Activated naive CD4-positive, alpha-beta T cell treated with anti-CD3 and anti-CD28 coated beads, Interleukin-2, amount 50 U/mL, for 24 hours (primary cell): ENCODE data around the gene NSMCE4A.
"Not testable (repeated sequence)": the region's sequence is repeated elsewhere in the genome, so short reads cannot be mapped to it uniquely, and the experiment has no call there.

ENCODE experiments used
- H3K27ac Mint-ChIP-seq: one replicate; pipeline ENCODE4 v1.8.0; 2021; ENCODE audit warnings: mild to moderate bottlenecking, mixed read lengths
- H3K27me3 Mint-ChIP-seq: one replicate; pipeline ENCODE4 v1.8.0; 2021; ENCODE audit warnings: mixed read lengths
- H3K36me3 Mint-ChIP-seq: one replicate; pipeline ENCODE4 v1.8.0; 2021; ENCODE audit warnings: mixed read lengths
- H3K4me1 Mint-ChIP-seq: one replicate; pipeline ENCODE4 v1.8.0; 2021; ENCODE audit warnings: mixed read lengths
- H3K4me3 Mint-ChIP-seq: one replicate; pipeline ENCODE4 v1.8.0; 2021; ENCODE audit warnings: mild to moderate bottlenecking, mixed read lengths
- H3K9me3 Mint-ChIP-seq: one replicate; pipeline ENCODE4 v1.8.0; 2021; ENCODE audit warnings: mixed read lengths

NSMCE4A gene

GRCh38 chr10:121974535-121975294 lies at the start of gene NSMCE4A:
TSS of gene NSMCE4A (minus strand) at chr10:121975217. CDS start at chr10:121975165, 52 bp downstream.
- Mint-ChIP-seq H3K4me1 (peaks cover 25% of the 10 kb centered on the region), H3K27me3 (no peaks in the 10 kb centered on the region), H3K36me3 (peaks cover 8% of the 10 kb centered on the region)

GRCh38 chr10:122023257-122023656 lies 48.2 kb upstream of the NSMCE4A start:
- H3K27ac Mint-ChIP-seq, H3K4me3 Mint-ChIP-seq, H3K9me3 Mint-ChIP-seq, H3K36me3 Mint-ChIP-seq, H3K27me3 Mint-ChIP-seq, H3K4me1 Mint-ChIP-seq: not testable (repeated sequence)

More at GRCh38 chr10:121974535-121975294, at the start of gene NSMCE4A:
- Mint-ChIP-seq H3K27ac (peak within 1 kb of the TSS; percentile 41), H3K9me3 (no peaks in the 10 kb centered on the region), H3K4me3 (peak within 1 kb of the TSS; percentile 90)

GRCh38 chr10:122022276-122022675 lies 47.3 kb upstream of the NSMCE4A start:
- Mint-ChIP-seq H3K27me3 (peaks cover 2% of the 10 kb centered on the region), H3K27ac (no peak overlapping the region), H3K4me3 (no peak overlapping the region), H3K36me3 (no peaks in the 10 kb centered on the region), H3K9me3 (no peaks in the 10 kb centered on the region), H3K4me1 (no peaks in the 10 kb centered on the region)

- H3K4me1 Mint-ChIP-seq: no peaks in the 10 kb centered on the region
- no peaks in the 10 kb centered on the region for H3K36me3 Mint-ChIP-seq
- H3K27ac Mint-ChIP-seq: no peak overlapping the region
- peaks cover 2% of the 10 kb centered on the region for H3K27me3 Mint-ChIP-seq
- no peaks in the 10 kb centered on the region for H3K9me3 Mint-ChIP-seq
- H3K4me3 Mint-ChIP-seq: no peak overlapping the region
These were observed 46.8 kb upstream of the NSMCE4A start for GRCh38 chr10:122021828-122022227.

- Mint-ChIP-seq H3K27me3 (peaks cover 4% of the 10 kb centered on the region), H3K27ac (no peak overlapping the region), H3K9me3 (no peaks in the 10 kb centered on the region), H3K36me3 (no peaks in the 10 kb centered on the region), H3K4me3 (no peak overlapping the region), H3K4me1 (no peaks in the 10 kb centered on the region)
These were observed 46.4 kb upstream of the NSMCE4A start for GRCh38 chr10:122021379-122021778.

GRCh38 chr10:122020226-122020625 lies 45.2 kb upstream of the NSMCE4A start:
- H3K4me1 Mint-ChIP-seq: no peaks in the 10 kb centered on the region
- H3K36me3 Mint-ChIP-seq: no peaks in the 10 kb centered on the region
- H3K27ac Mint-ChIP-seq: no peak overlapping the region
- H3K4me3 Mint-ChIP-seq: no peak overlapping the region
- H3K27me3 Mint-ChIP-seq: peaks cover 4% of the 10 kb centered on the region
- no peaks in the 10 kb centered on the region for H3K9me3 Mint-ChIP-seq

GRCh38 chr10:122019414-122019975 lies 44.5 kb upstream of the NSMCE4A start:
- Mint-ChIP-seq H3K4me1 (no peaks in the 10 kb centered on the region), H3K27me3 (peaks cover 4% of the 10 kb centered on the region), H3K27ac (no peak overlapping the region), H3K36me3 (no peaks in the 10 kb centered on the region), H3K4me3 (no peak overlapping the region), H3K9me3 (no peaks in the 10 kb centered on the region)

- Mint-ChIP-seq H3K27me3 (peaks cover 4% of the 10 kb centered on the region), H3K27ac (no peak overlapping the region), H3K36me3 (no peaks in the 10 kb centered on the region), H3K4me1 (no peaks in the 10 kb centered on the region), H3K4me3 (no peak overlapping the region), H3K9me3 (no peaks in the 10 kb centered on the region)
These were observed 44.0 kb upstream of the NSMCE4A start for GRCh38 chr10:122018951-122019413.

GRCh38 chr10:122018491-122018890 lies 43.5 kb upstream of the NSMCE4A start:
- no peak overlapping the region for H3K27ac Mint-ChIP-seq
- no peaks in the 10 kb centered on the region for H3K36me3 Mint-ChIP-seq
- H3K4me1 Mint-ChIP-seq: no peaks in the 10 kb centered on the region
- no peak overlapping the region for H3K4me3 Mint-ChIP-seq
- peaks cover 4% of the 10 kb centered on the region for H3K27me3 Mint-ChIP-seq
- H3K9me3 Mint-ChIP-seq: no peaks in the 10 kb centered on the region

GRCh38 chr10:122017926-122018325 lies 42.9 kb upstream of the NSMCE4A start:
- not testable (repeated sequence) for H3K4me1 Mint-ChIP-seq, H3K27me3 Mint-ChIP-seq, H3K36me3 Mint-ChIP-seq, H3K9me3 Mint-ChIP-seq, H3K27ac Mint-ChIP-seq, H3K4me3 Mint-ChIP-seq

- H3K27ac Mint-ChIP-seq: no peak overlapping the region
- H3K27me3 Mint-ChIP-seq: peaks cover 8% of the 10 kb centered on the region
- no peak overlapping the region for H3K4me3 Mint-ChIP-seq
- H3K4me1 Mint-ChIP-seq: no peaks in the 10 kb centered on the region
- H3K36me3 Mint-ChIP-seq: no peaks in the 10 kb centered on the region
- H3K9me3 Mint-ChIP-seq: no peaks in the 10 kb centered on the region
These were observed 39.7 kb upstream of the NSMCE4A start for GRCh38 chr10:122014652-122015248.

- Mint-ChIP-seq H3K4me3 (no peak overlapping the region), H3K4me1 (no peaks in the 10 kb centered on the region), H3K36me3 (no peaks in the 10 kb centered on the region), H3K27me3 (peaks cover 6% of the 10 kb centered on the region), H3K27ac (no peak overlapping the region), H3K9me3 (no peaks in the 10 kb centered on the region)
These were observed 38.3 kb upstream of the NSMCE4A start for GRCh38 chr10:122013311-122013780.

GRCh38 chr10:122012731-122013130 lies 37.7 kb upstream of the NSMCE4A start:
- Mint-ChIP-seq H3K27me3 (peaks cover 7% of the 10 kb centered on the region), H3K36me3 (no peaks in the 10 kb centered on the region), H3K4me3 (no peak overlapping the region), H3K27ac (no peak overlapping the region), H3K9me3 (no peaks in the 10 kb centered on the region), H3K4me1 (no peaks in the 10 kb centered on the region)

GRCh38 chr10:122010405-122011050 lies 35.5 kb upstream of the NSMCE4A start:
- no peaks in the 10 kb centered on the region for H3K36me3 Mint-ChIP-seq
- H3K9me3 Mint-ChIP-seq: no peaks in the 10 kb centered on the region
- peaks cover 5% of the 10 kb centered on the region for H3K27me3 Mint-ChIP-seq
- no peak overlapping the region for H3K27ac Mint-ChIP-seq
- H3K4me3 Mint-ChIP-seq: no peak overlapping the region
- no peaks in the 10 kb centered on the region for H3K4me1 Mint-ChIP-seq

GRCh38 chr10:122007415-122007814 lies 32.4 kb upstream of the NSMCE4A start:
- Mint-ChIP-seq H3K27ac (no peak overlapping the region), H3K27me3 (peaks cover 4% of the 10 kb centered on the region), H3K4me3 (no peak overlapping the region)

GRCh38 chr10:122001698-122002097 lies 26.7 kb upstream of the NSMCE4A start:
- H3K27ac Mint-ChIP-seq: no peak overlapping the region
- peaks cover 21% of the 10 kb centered on the region for H3K9me3 Mint-ChIP-seq
- peaks cover 2% of the 10 kb centered on the region for H3K27me3 Mint-ChIP-seq
- no peak overlapping the region for H3K4me3 Mint-ChIP-seq
- H3K36me3 Mint-ChIP-seq: peaks cover 6% of the 10 kb centered on the region
- H3K4me1 Mint-ChIP-seq: no peaks in the 10 kb centered on the region

More at GRCh38 chr10:122007415-122007814, 32.4 kb upstream of the NSMCE4A start:
- Mint-ChIP-seq H3K36me3 (peaks cover 2% of the 10 kb centered on the region), H3K4me1 (no peaks in the 10 kb centered on the region), H3K9me3 (peaks cover 7% of the 10 kb centered on the region)
